Measurements from ENCODE around the gene PEX13.

PEX13 gene

GRCh38 chr2:61074100-61074499 lies 56.6 kb downstream of the PEX13 start:
- DNase-seq (ENCODE audit: low read depth), result no peak

- no peak for DNase-seq (ENCODE audit: low read depth)
Measured at GRCh38 chr2:61085883-61086282, 68.4 kb downstream of the PEX13 start.

GRCh38 chr2:61089797-61090196 lies 72.3 kb downstream of the PEX13 start:
- no peak for DNase-seq (ENCODE audit: low read depth)

GRCh38 chr2:61090386-61090921 lies 72.9 kb downstream of the PEX13 start:
- no peak for DNase-seq (ENCODE audit: low read depth)

GRCh38 chr2:61091485-61091884 lies 74.0 kb downstream of the PEX13 start:
- no peak for DNase-seq (ENCODE audit: low read depth)

GRCh38 chr2:61096438-61096837 lies 78.9 kb downstream of the PEX13 start:
- DNase-seq (ENCODE audit: low read depth), result no peak

- peak; percentile 78 for DNase-seq (ENCODE audit: low read depth)
Measured at GRCh38 chr2:61100801-61101200, 83.3 kb downstream of the PEX13 start.
